Fibroblast of skin of right biceps (primary cell): Measurements from ENCODE around the gene NDRG4.
A peak's percentile ranks its signal among the peaks of the same experiment; 100 is the strongest.

Experiments
- DNase-seq: peaks from one replicate; pipeline ENCODE4 v3.0.0-alpha.2; 2013

NDRG4 gene

GRCh38 chr16:58495521-58496331 is 4.2 kb upstream of the NDRG4 start:
- DNase-seq, result no peak

DNA sequence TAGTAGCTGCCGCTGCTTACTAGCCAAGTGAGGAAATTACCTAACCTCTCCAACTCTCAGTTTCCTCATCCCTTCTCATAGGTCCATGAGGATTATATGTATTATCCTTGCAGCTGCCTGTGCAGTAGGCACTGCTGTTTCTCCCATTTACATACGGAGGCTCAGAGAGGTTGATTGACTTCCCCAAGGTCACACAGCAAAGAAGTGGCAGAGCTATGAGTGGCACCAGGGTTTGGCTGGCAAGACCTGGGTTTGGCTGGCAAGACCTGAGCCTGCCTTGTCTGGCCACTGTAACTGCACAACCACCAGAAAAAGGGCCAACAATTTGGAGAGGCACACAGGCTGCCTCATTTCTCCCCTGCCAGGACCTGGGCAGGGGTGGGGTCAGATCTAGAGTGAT is 2.5 kb upstream of the NDRG4 start:
- DNase-seq, result no peak

DNA sequence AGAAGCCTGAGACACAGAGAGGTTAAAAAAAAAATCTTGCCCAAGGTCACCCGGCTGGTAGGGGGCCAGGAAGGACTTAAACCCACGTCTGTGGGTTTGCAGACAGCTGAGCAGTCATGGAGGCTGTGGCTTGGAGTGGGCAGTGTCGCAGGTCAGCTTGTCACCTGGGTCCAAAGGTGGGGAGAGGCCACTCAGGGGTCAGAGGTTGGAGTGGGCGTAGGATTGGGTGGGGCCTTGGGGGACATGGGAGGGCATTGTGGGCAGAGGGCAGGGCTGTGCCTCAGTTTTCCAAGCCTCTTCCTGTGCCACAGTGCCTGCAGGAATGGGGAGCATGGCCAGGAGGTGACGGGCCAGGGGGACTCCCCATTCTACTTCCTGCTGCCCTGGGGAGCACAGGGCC is 2.0 kb upstream of the NDRG4 start:
- DNase-seq, result no peak

GRCh38 chr16:58498341-58499091 is 1.4 kb upstream of the NDRG4 start:
- DNase-seq, result no peak

DNA sequence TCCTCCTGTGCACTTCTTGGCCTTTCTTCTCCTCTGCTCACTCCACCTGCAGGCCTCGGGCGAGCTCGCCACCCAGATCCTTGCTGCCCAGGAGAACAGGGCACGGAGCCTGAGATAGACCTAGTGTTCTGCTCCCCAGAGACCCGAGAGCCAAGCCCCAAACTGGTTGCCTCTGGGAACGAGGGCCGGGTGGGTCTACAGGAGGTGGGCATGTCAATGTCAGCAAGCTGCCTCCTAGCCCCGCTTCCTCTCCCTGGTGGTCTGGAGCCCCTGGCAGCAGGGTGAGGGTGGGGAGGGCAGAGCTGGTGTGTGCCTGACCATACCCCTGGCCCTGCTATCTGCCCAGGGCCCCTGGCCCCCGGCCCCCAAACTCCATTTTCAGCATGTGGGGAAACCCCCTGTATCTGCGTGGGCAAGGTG is 841 bp upstream of the NDRG4 start:
- DNase-seq, result no peak

GRCh38 chr16:58500430-58501241 is 693 bp downstream of the NDRG4 start:
- no peak for DNase-seq

- peak; percentile 18 for DNase-seq
Measured at GRCh38 chr16:58501242-58502131, 1.5 kb downstream of the NDRG4 start.

GRCh38 chr16:58502217-58502921 is 2.4 kb downstream of the NDRG4 start:
- no peak for DNase-seq

DNA sequence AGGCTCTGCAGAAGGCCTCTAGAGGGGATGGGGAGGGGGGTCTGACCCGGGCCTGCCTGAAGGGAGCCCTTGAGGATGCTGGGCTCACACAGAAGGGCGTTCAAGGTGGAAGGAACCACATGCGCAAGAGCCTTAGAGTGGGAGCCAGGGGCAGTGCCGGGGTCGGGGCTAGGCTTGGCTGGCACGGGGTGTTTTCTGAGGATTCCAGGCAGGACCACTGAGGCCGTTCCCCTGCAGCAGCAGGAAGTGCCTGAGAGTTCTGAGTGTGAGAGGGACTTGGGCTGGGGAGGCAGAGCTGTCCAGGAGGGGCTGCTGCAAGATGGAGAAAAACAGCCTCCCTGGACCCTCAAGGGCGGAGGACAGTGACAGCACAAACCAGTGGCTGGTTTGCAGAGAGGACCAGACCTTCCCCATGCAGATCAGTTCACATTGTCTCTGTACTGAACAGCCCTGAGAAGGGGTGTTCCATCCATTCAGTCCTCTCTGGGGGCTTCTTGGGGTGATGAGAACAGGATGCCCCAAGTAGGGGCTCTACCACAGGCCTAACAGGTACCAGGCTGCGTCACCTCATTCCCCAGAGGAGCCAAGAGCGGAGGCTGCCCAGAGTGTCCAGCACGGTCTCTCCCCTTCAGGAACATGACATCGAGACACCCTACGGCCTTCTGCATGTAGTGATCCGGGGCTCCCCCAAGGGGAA is 3.4 kb downstream of the NDRG4 start:
- no peak for DNase-seq

DNA sequence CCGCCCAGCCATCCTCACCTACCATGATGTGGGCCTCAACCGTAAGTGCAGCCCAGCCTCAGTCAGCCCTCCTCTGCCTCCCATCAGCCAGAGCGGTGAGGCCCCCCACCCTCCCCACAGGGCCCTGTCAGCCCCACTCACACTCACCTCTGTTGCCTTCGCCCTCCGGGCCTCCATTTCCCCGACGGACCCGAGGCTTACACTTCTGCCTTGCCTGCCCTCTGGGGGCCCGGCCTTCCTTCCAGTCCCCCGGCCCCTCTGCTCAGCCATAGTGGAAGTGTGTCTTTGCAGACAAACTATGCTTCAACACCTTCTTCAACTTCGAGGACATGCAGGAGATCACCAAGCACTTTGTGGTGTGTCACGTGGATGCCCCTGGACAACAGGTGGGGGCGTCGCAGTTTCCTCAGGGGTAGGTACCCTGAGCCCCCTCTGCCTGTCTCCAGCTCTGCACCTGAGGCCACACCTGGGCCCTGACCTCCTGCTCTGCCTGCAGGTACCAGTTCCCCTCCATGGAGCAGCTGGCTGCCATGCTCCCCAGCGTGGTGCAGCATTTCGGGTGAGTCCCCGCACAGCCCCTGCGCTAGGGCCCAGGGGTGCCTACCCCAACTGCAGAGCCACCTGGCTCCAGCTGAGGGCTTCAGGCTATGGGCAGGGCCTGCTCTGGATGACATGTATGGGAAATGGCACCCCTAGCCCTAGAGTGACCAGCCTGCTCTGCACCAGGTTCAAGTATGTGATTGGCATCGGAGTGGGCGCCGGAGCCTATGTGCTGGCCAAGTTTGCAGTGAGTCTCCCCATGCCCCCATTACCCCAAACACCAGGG is 4.1 kb downstream of the NDRG4 start:
- DNase-seq, result no peak

DNA sequence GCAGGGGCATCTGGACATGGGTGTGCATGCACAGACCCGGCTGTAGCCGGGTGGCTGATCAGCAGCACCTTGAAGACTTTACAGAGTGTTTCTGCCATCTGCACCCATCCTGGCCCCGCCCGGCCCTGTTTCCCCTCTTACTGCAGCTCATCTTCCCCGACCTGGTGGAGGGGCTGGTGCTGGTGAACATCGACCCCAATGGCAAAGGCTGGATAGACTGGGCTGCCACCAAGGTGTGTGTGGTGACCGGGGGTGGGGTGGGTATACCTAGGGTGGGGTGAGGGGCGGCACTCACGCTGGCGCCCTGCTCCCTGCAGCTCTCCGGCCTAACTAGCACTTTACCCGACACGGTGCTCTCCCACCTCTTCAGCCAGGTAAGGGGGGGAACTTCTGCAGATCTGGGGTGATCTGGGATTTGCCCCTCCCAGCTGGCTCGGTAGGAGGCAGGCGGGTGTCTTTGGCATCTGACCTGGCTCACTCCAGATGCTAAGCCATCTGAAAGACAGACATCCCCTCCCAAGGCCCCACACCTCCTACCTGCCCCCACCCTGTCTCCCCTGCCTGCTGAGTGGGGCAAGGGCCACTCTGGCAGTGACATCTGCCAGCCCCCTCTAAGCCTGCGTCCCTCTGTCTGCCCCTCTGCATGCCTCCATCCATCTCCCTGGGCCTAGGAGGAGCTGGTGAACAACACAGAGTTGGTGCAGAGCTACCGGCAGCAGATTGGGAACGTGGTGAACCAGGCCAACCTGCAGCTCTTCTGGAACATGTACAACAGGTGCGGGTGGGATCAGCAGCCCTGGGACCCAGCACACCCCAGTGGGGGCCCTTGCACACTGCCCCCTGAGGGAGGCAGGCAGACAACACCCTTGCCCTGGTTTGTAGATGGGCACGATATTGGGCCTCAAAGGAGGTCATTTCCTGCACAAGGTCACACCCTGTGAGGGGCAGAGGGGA is 6.6 kb downstream of the NDRG4 start:
- no peak for DNase-seq

DNA sequence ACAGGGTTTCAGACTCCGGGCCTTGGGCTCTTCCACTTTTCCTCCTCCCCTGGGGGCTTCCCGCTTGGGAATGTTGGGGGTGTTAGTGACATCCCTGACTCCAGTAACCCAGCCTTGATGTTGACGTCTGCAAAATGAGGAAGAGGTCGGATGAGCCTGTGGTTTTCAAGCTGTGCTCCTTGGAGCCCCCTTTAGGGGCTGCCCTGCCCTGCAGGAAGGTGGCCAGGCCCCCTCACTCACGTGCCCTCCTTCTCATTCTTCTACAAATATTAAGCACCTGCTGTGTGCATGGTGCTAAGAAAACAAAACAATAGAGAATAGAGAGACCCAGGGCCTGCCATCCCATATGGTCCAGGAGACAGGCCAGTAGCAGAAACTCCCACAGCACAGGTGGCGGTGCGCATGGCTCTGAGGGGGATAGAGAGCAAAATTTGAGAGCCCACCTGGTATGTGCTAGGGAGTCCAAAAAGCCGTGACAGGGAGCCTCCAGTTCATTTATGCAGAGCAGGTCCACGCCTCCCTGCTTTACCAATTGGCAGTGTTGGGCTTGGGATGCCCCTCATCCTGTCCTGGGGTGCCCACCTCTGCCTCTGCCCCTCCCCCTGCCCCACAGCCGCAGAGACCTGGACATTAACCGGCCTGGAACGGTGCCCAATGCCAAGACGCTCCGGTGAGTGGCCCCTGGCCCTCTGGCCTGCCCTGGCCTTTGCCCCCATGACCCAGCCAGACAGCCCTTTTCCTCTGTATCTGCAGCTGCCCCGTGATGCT is 7.4 kb downstream of the NDRG4 start:
- no peak for DNase-seq

- no peak for DNase-seq
Measured at GRCh38 chr16:58507963-58508670, 8.2 kb downstream of the NDRG4 start.

- DNase-seq, result no peak
Measured at GRCh38 chr16:58508671-58509251, 8.8 kb downstream of the NDRG4 start.

DNA sequence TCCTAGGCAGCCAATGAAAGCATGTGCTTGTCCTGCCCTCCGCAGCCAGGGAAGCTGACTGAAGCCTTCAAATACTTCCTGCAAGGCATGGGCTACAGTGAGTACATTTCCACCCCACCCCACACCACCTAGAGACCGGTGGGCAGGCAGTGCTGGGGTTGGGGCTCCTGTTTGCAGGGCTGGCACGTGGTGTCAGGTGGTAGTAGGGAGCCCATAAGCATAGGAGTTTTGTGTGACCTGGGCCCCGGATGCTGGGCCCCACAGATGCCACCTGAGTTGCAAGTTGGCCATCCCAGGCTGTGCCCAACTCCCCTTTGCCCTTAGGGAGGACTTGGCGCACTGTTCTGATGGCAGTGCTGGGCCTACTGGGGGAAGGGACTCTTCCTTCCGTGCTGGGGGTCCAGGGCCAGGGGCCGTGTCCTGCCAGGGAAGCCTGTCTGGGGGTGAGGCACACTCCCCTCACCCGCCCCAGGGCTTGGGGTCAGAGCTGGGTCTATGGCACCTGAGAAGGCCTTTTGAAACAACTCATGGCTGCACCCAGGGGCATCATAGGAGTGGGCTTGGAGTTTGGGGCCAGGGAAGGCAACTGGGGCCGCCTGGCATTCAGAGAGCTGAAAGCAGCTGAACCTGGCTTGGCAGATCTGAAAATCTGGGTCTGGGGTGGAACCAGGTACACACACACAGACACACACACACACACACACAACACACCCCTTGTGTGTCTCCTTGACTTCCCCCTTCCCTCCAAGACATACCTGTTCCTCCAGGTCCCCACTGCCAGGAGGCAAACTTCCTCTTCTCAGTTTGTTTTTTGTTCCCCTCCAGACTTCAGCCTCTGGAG is 9.5 kb downstream of the NDRG4 start:
- DNase-seq, result no peak
